GM12801 (cell line): ENCODE measurements around the gene ACAD10.

Source experiments
- TF ChIP-seq, protein P1 (sequence below): IDR thresholded peaks from one replicate; pipeline ENCODE4 v1.5.1; 2011; ENCODE audit warnings: control low read depth; ENCODE audit not compliant: insufficient read length; ENCODE audit errors: extremely low read depth

The ACAD10 gene

DNA sequence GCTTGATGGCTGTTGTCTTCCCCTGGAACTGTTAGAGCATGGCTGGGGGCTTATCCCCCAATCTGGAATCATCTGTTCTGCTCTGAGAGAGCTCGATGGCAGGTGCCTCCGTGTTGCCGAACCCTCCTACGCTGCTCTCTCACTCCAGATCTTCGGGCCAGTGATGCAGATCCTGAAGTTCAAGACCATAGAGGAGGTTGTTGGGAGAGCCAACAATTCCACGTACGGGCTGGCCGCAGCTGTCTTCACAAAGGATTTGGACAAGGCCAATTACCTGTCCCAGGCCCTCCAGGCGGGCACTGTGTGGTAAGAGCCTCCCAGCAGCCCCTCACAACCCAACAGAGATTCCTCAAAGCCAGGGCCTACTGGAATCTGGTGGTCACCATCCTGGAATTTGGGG lies 113.9 kb downstream of the ACAD10 start:
- TF ChIP-seq, protein P1, sequence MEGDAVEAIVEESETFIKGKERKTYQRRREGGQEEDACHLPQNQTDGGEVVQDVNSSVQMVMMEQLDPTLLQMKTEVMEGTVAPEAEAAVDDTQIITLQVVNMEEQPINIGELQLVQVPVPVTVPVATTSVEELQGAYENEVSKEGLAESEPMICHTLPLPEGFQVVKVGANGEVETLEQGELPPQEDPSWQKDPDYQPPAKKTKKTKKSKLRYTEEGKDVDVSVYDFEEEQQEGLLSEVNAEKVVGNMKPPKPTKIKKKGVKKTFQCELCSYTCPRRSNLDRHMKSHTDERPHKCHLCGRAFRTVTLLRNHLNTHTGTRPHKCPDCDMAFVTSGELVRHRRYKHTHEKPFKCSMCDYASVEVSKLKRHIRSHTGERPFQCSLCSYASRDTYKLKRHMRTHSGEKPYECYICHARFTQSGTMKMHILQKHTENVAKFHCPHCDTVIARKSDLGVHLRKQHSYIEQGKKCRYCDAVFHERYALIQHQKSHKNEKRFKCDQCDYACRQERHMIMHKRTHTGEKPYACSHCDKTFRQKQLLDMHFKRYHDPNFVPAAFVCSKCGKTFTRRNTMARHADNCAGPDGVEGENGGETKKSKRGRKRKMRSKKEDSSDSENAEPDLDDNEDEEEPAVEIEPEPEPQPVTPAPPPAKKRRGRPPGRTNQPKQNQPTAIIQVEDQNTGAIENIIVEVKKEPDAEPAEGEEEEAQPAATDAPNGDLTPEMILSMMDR: no peak

DNA sequence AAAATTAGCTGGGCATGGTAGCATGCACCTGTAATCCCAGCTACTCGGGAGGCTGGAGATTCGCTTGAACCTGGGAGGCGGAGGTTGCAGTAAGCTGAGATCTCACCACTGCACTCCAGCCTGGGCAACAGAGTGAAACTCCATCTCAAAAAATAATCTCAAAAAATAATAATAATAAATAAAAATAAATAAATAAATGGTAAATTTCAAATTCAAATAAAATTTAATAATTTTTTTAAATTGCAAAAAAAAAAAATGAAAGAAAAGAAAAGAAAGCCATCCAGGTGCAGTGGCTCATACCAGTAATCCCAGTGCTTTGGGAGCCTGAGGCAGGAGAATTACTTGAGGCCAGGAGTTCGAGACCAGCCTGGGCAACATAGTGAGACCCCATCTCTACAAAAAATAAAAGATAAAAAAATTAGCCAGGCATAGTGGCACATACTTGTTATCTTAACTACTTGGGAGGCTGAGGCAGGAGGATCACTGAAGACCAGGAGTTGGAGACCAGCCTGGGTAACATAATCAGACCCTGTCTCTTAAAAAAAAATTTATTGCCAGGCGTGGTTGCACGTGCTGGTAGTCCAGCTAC lies 117.3 kb downstream of the ACAD10 start:
- TF ChIP-seq, protein P1: no peak

DNA sequence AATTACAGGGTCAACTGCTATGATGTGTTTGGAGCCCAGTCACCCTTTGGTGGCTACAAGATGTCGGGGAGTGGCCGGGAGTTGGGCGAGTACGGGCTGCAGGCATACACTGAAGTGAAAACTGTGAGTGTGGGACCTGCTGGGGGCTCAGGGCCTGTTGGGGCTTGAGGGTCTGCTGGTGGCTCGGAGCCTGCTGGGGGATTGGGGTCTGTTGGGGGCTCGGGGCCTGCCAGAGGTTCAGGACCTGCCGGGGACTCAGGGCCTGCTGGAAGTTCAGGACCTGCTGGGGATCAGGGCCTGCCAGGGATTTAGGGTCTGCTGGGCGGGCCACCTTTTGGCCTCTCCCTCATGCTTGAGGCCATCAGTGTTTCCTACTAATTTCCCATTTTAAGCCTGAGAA lies 118.0 kb downstream of the ACAD10 start:
- TF ChIP-seq, protein P1: no peak

DNA sequence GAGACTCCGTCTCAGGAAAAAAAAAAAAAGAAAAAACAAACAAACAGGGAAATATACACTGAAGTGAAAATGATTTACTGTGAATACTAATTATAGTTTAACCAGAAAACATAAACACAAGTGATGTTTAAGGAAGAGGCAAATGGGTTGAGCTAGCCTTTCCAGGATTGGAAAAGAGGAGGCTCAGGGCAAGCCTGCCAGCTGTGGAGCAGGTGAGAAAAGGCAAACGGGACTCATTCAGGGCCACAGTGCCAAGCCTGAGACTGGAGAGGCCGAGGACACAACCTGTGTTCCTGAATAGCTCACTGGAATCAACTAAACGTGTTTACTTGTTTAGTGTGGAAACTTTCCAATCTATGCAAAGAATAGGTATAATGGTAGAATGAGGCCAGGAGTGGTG lies 120.5 kb downstream of the ACAD10 start:
- TF ChIP-seq, protein P1: no peak
